Large intestine (tissue), 3 donors: ENCODE data around the gene SCN4A. TPM values are rescaled to one million over a fixed set of nuclear protein-coding genes. Genes with fewer than 3 reads are reported as not detected.

Source experiments
- DNase-seq, 2 donors: peaks; one replicate each; pipeline versions ENCODE4 v3.0.0 to v3.0.0-alpha.2; 2013
- H3K27ac ChIP-seq: one replicate; pipeline ENCODE4 v1.5.1; 2013; ENCODE audit warnings: low read length
- H3K27me3 ChIP-seq: 2 replicates; pipeline ENCODE4 v1.6.1; 2013; ENCODE audit warnings: low read length; ENCODE audit not compliant: control insufficient read depth, insufficient read depth
- H3K36me3 ChIP-seq: 2 replicates; pipeline ENCODE4 v1.6.1; 2013; ENCODE audit warnings: low read length; ENCODE audit not compliant: control insufficient read depth, insufficient read depth
- H3K4me1 ChIP-seq: one replicate; pipeline ENCODE4 v1.6.1; 2013; ENCODE audit warnings: low read length; ENCODE audit not compliant: control insufficient read depth, insufficient read depth
- H3K4me3 ChIP-seq: one replicate; pipeline ENCODE4 v1.5.1; 2013; ENCODE audit warnings: low read length
- H3K9me3 ChIP-seq: one replicate; pipeline ENCODE4 v1.6.1; 2013; ENCODE audit warnings: mild to moderate bottlenecking, low read depth, low read length, moderate library complexity; ENCODE audit not compliant: control insufficient read depth
- WGBS: methylation state at CpG from one replicate; pipeline ENCODE4 v1.1.5; 2013; ENCODE audit warnings: low lambda C conversion rate; ENCODE audit not compliant: insufficient coverage; 5-methylcytosine and 5-hydroxymethylcytosine counted together
- polyA plus RNA-seq: library from polyadenylated mRNA; unstranded; fragments of 120-200 nt; gene quantifications from one replicate; pipeline ENCODE4 v1.2.1, GENCODE V29; 2013

SCN4A gene
- polyA plus RNA-seq, 1 donor, result 0.22 TPM

- H3K27ac ChIP-seq, result no peak overlapping the region
- DNase-seq, result no peak
- H3K4me1 ChIP-seq, result no peaks in the 10 kb centered on the region
- H3K27me3 ChIP-seq, result no peaks in the 10 kb centered on the region
- H3K36me3 ChIP-seq, result no peaks in the 10 kb centered on the region
- peaks cover 5% of the 10 kb centered on the region for H3K9me3 ChIP-seq
- H3K4me3 ChIP-seq, result no peak overlapping the region
- no CpG with 5 or more reads among the region's 21 CpGs for WGBS
Measured at GRCh38 chr17:63942309-63942985, 30.3 kb downstream of the SCN4A start.

DNA sequence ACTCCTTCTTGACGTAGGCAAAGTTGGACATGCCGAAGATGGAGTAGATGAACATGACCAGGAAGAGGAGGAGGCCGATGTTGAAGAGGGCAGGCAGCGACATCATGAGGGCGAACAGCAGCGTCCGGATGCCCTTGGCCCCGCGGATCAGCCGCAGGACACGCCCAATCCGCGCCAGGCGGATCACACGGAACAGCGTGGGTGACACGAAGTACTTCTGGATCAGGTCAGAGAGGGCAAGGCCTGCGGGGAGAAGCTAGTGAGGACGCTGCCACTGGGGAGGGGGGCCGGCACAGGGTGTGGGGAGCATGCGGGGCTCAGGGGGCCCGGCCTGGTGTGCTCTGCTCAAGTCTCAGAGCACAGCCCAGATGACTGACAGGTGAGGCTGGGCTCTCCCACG is 31.0 kb downstream of the SCN4A start:
- no CpG with 5 or more reads among the region's 23 CpGs for WGBS
- DNase-seq, result no peak
- no peaks in the 10 kb centered on the region for H3K27me3 ChIP-seq
- H3K9me3 ChIP-seq, result peaks cover 5% of the 10 kb centered on the region
- H3K27ac ChIP-seq, result no peak overlapping the region
- no peaks in the 10 kb centered on the region for H3K36me3 ChIP-seq
- no peak overlapping the region for H3K4me3 ChIP-seq
- H3K4me1 ChIP-seq, result no peaks in the 10 kb centered on the region

GRCh38 chr17:63941162-63941561 is 31.6 kb downstream of the SCN4A start:
- WGBS, result 100% methylated on average over 1 of the region's 12 CpGs
- no peaks in the 10 kb centered on the region for H3K4me1 ChIP-seq
- DNase-seq, result no peak
- no peaks in the 10 kb centered on the region for H3K36me3 ChIP-seq
- no peak overlapping the region for H3K4me3 ChIP-seq
- H3K9me3 ChIP-seq, result peaks cover 5% of the 10 kb centered on the region
- no peaks in the 10 kb centered on the region for H3K27me3 ChIP-seq
- no peak overlapping the region for H3K27ac ChIP-seq

- WGBS, result no CpG with 5 or more reads among the region's 14 CpGs
- Histone ChIP-seq H3K4me1 (no peaks in the 10 kb centered on the region), H3K36me3 (no peaks in the 10 kb centered on the region), H3K27ac (no peak overlapping the region), H3K4me3 (no peak overlapping the region), H3K27me3 (no peaks in the 10 kb centered on the region), H3K9me3 (peaks cover 5% of the 10 kb centered on the region)
- DNase-seq, result no peak
Measured at GRCh38 chr17:63940584-63940983, 32.1 kb downstream of the SCN4A start.

DNA sequence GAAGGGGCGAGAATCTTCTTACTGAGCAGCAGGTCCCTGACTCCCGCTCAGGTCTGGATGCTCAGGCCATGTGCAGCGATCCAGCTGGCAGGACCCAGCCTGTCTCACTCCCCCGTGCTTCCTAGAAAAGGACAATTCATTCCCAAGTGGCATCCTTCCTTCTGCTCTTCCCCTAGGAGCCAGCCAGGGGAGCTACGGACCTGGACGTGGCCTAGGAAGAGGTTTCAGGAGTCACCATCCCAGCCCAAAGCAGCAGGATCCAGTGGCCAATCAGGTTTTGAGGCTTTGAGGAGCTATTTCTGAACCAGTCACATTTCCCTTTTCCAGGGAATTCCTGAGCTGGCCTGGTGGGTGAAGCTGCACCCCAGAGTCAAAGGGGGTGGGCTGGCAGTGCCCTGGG is 32.8 kb downstream of the SCN4A start:
- Histone ChIP-seq H3K27ac (no peak overlapping the region), H3K4me3 (no peak overlapping the region), H3K9me3 (peaks cover 5% of the 10 kb centered on the region), H3K4me1 (no peaks in the 10 kb centered on the region), H3K36me3 (no peaks in the 10 kb centered on the region), H3K27me3 (no peaks in the 10 kb centered on the region)
- no peak for DNase-seq
- WGBS, result no CpG with 5 or more reads among the region's 6 CpGs

DNA sequence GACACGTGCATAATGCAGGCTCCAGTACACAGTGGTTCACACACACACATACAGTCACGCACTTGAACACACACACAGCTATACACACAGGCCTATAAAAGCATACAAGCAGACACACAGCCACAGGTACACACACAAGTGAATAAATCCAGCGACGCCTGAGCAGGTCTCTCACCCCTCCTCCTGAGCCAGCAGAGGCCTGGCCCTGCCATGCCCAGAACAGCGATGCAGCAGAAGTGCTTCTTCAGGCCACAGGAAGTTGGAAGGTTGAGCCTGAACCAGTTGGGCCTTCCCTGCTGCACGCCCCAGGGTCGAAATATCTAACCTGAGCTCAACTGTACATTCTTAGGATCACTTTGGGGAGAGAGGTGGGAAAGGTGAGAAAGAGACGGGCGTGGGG is 33.3 kb downstream of the SCN4A start:
- Histone ChIP-seq H3K27me3 (no peaks in the 10 kb centered on the region), H3K4me3 (no peak overlapping the region), H3K9me3 (peaks cover 5% of the 10 kb centered on the region), H3K36me3 (no peaks in the 10 kb centered on the region), H3K4me1 (no peaks in the 10 kb centered on the region), H3K27ac (no peak overlapping the region)
- 90% methylated on average over 2 of the region's 9 CpGs for WGBS
- no peak for DNase-seq

- Histone ChIP-seq H3K27me3 (no peaks in the 10 kb centered on the region), H3K4me1 (no peaks in the 10 kb centered on the region), H3K36me3 (no peaks in the 10 kb centered on the region), H3K27ac (no peak overlapping the region), H3K4me3 (no peak overlapping the region), H3K9me3 (peaks cover 5% of the 10 kb centered on the region)
- DNase-seq, result no peak
- WGBS, result no CpG with 5 or more reads among the region's 4 CpGs
Measured at GRCh38 chr17:63937920-63938319, 34.8 kb downstream of the SCN4A start.

DNA sequence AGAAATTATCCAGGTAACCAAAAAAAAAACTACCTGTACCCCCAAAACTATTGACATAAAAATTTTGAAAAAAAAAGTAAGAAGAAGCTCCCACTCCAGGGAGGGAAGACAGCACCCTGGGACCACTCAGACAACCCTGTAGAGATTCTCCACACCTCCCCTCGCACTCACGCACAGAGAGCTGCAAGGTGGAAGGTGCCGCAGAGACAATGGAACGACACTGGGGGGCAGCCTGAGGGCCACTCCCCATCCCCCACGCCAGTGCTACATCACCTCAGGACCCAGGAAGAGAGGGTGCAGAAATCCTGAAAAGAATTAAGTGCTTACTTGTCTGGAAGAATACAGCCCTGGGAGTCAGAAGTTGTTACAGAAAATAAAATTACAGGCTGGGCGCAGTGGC is 35.4 kb downstream of the SCN4A start:
- WGBS, result no CpG with 5 or more reads among the region's 6 CpGs
- Histone ChIP-seq H3K27me3 (no peaks in the 10 kb centered on the region), H3K4me3 (no peak overlapping the region), H3K27ac (no peak overlapping the region), H3K36me3 (no peaks in the 10 kb centered on the region), H3K4me1 (no peaks in the 10 kb centered on the region), H3K9me3 (peaks cover 5% of the 10 kb centered on the region)
- DNase-seq, result no peak

GRCh38 chr17:63934183-63935112 is 38.3 kb downstream of the SCN4A start:
- Histone ChIP-seq H3K9me3 (no peaks in the 10 kb centered on the region), H3K27me3 (no peaks in the 10 kb centered on the region), H3K27ac (no peak overlapping the region), H3K4me3 (no peak overlapping the region), H3K4me1 (no peaks in the 10 kb centered on the region), H3K36me3 (no peaks in the 10 kb centered on the region)
- DNase-seq, result no peak
- 100% methylated on average over 1 of the region's 21 CpGs for WGBS

DNA sequence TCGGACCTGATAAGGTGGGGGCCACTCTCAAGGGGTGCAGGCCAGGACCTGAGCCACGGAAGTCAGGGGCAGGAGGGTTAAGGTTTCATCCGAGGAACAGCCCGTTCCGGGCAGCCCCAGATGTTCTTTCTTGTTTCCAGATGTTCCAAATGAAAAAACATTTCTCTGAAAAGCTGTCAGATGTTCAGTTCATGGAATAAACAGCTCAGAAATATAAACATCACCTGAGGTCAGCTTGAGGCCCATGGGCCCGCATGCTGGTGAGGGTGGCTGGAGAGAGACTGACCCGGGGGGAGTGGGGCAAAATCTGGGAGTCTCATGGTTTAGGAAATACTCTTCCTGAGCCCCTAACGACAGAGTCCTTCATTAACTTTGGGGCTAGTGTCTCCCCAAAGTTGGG is 39.1 kb downstream of the SCN4A start:
- WGBS, result no CpG with 5 or more reads among the region's 8 CpGs

More for the DNA sequence above, 39.1 kb downstream of the SCN4A start:
- no peak for DNase-seq
- H3K9me3 ChIP-seq, result no peaks in the 10 kb centered on the region
- no peaks in the 10 kb centered on the region for H3K36me3 ChIP-seq
- no peaks in the 10 kb centered on the region for H3K27me3 ChIP-seq
- H3K4me3 ChIP-seq, result no peak overlapping the region
- H3K4me1 ChIP-seq, result no peaks in the 10 kb centered on the region
- H3K27ac ChIP-seq, result no peak overlapping the region
